ENCODE data around the gene DLG5.

The DLG5 gene

DNA sequence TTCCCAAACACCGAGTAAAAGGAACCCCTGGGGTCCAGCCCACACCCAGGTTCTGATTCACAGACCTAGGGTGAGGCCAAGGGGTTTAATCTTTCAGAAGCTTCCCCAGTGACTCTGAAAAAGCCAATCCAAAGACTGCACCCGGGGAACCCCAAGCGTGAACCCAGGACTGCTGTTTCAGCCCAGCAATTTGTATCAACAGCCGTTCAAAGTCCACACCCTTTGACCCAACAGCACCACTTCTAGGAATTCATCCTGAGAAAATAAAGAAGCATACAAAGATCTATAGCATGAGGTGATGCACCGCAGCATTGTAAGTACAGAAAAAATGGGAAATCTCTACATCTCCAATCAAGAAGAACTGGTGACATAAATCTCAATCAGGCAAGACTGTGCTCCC is 24.4 kb downstream of the DLG5 start:
- in situ Hi-C loops (cut with HindIII; ENCODE audit: low pct_ligation_motif_present, low pct_unique_long_range_greater_than_20kb, low sequenced_read_pairs), result no loop called here
- DNase-seq, result no peak

DNA sequence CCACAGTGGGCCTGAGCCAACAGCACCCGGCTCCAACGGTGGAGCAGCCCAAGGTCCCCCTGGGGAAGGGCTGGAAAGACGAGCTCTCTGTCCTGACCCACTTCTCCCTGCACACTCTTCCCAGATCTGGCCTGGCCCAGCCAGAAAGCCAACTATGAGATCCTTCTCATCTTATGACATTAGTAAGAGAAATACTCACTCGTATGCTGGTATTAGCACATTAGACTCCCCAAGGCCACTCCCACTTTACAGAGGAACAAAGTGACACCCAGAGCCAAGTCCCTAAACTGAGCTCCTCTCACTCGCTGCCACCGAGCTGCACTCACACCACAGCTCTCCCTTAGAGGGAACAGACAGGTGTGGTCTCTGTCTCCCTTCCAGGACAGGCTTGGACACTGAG is 24.8 kb downstream of the DLG5 start:
- in situ Hi-C loops (cut with HindIII; ENCODE audit: low pct_ligation_motif_present, low pct_unique_long_range_greater_than_20kb, low sequenced_read_pairs), result no loop called here
- no peak for DNase-seq

DNA sequence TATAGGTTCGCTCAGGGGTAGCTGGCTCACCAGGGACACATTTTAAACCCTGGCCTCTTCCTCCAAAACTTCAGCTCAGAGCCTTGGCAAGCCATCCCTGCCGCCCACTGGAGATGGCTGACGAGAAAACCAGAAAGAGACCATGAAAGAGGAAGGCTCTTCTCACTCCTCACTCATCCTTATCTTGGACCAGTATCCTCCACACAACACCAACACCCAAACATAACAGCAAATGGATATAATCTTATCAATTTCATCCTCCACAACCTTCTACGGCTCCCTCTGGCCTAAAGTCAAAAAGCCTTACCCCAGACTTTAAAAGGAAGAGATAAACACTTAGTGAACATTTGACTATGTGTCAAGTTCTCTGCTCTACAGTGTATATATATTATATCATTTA is 26.9 kb downstream of the DLG5 start:
- in situ Hi-C loops (cut with HindIII; ENCODE audit: low pct_ligation_motif_present, low pct_unique_long_range_greater_than_20kb, low sequenced_read_pairs), result no loop called here
- DNase-seq, result no peak

DNA sequence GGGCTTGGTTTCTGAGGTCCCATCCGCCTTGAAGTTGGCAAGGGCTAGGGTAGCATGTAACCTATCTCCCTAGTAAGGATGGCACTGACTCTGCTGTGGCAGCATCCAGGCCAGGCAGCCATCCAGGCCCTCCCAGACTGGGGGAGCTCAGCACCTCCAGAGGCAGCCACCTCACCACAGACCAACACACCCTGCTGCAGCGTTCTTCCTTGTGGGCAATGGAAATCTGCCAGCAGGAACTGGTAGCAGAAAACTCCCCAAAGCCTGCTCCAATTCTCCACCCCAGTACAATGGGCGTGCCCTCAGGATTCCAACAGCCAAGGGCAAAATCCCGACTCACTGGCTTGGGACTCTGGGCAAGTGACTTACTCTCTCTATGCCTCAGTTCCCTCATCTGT is 27.5 kb downstream of the DLG5 start:
- DNase-seq, result peak; percentile 79
- in situ Hi-C loops (cut with HindIII; ENCODE audit: low pct_ligation_motif_present, low pct_unique_long_range_greater_than_20kb, low sequenced_read_pairs), result no loop called here

DNA sequence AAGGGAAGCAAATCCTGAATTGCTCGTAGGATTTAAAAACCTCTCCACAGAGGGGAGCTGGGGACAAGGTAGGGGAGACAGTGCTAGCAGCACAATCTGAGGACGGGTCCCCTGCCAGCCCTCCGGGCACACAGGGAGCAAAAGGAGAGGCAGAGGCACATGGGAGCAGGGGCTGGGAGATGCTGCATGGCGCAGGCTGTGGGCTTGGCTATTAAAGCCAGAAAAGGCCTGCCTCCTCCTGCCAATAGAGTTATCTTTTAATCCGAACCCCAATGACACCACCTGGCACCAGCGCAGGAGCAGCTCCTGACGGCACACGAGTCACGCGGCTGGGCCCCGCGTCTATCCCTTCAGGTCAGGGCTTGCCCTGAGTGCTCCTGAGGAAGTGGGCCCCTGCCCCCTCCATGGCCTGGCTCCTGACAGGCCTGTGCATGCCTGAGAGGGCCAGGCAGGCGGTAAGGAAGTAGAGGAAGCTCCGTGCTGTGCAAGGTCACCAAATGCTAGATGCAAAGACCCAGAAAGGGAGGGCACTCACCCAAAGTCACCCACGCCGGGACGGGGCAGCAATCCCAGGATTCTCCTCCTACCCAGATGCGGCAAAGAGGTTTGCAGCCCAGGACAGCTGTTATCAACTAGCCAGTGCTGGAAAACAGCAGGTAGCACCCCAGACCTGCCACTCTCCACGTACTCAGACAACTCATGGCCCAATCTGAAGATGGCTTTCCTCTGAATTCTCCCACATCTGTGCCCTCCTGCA is 28.1 kb downstream of the DLG5 start:
- in situ Hi-C loops (cut with HindIII; ENCODE audit: low pct_ligation_motif_present, low pct_unique_long_range_greater_than_20kb, low sequenced_read_pairs), result no loop called here

DNA sequence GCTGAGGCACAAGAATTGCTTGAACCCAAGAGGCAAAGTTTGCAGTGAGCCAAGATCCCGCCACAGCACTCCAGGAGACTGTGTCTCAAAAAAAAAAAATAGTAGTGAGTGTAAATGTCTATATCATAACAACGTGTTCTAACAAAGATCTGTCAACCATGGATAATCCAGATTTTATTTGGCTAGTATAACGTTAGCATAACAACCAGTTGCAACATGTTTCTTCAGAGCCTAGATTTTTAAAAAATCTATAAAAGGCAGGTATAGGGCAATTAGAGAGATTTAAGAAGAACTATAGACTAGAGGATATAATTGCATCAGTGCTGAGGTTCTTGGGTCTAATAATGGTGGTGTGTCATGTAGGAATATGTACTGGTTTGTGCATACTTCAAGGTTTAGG is 30.5 kb downstream of the DLG5 start:
- in situ Hi-C loops (cut with HindIII; ENCODE audit: low pct_ligation_motif_present, low pct_unique_long_range_greater_than_20kb, low sequenced_read_pairs), result no loop called here
- no peak for DNase-seq

More for the DNA sequence above, 28.1 kb downstream of the DLG5 start:
- peak; percentile 62 for DNase-seq

DNA sequence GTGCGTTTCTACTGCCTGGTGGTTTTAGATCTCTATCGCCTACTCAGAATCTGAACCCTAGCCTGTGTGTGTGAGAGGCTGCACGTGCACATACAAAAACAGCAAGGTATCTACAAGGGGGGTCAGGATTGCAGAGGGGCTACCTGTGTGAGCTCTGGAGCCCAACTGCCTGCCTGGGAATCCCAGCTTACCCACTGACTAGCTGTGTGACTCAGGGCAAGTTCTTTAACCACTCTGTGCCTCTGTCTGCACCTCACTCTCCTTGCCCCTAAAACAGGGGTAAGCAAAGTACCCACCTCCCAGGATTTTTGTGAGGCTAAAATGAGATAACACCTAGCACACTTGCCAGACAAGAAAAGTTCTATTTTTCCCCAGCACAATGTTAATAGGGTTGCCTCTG is 32.5 kb downstream of the DLG5 start:
- in situ Hi-C loops (cut with HindIII; ENCODE audit: low pct_ligation_motif_present, low pct_unique_long_range_greater_than_20kb, low sequenced_read_pairs), result no loop called here
- no peak for DNase-seq

DNA sequence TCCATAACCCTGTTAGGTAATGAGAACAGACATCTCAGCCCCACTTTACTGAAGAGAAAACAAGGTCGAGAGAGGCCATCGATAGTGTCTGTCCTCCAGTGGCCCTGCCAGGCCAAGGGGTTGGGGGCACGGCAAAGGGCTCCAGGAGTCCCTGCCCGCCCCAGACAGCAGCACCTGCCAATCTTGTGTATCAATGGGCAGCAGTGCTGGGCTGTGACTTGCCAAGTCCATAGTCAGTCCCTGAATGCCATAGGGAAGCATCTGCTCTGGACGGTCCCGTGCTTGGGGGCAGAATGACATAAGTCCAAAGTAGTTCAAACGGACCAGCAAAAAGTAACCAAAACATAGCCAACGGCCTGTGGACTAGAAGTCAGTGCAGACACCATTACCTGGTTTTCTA is 33.2 kb downstream of the DLG5 start:
- DNase-seq, result no peak
- in situ Hi-C loops (cut with HindIII; ENCODE audit: low pct_ligation_motif_present, low pct_unique_long_range_greater_than_20kb, low sequenced_read_pairs), result no loop called here

DNA sequence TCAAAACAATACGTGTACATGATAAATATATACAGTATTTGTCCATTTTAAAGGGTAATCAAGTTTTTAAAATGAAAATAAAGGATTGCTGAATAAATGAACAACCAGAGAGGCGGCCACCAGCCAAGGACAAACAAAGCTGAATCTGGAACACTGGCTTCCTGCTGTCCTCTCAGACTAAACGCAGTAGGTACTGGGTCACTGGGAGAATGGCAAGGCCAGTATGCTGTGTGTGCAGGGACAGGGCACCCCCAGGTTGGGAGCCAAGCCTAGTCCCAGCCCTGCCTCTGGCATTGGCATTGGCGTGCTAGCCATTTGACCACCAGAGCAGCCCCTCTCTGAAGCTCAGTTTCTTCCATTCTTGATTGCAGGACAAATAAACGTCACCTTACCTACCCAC is 33.8 kb downstream of the DLG5 start:
- in situ Hi-C loops (cut with HindIII; ENCODE audit: low pct_ligation_motif_present, low pct_unique_long_range_greater_than_20kb, low sequenced_read_pairs), result no loop called here
- DNase-seq, result no peak

DNA sequence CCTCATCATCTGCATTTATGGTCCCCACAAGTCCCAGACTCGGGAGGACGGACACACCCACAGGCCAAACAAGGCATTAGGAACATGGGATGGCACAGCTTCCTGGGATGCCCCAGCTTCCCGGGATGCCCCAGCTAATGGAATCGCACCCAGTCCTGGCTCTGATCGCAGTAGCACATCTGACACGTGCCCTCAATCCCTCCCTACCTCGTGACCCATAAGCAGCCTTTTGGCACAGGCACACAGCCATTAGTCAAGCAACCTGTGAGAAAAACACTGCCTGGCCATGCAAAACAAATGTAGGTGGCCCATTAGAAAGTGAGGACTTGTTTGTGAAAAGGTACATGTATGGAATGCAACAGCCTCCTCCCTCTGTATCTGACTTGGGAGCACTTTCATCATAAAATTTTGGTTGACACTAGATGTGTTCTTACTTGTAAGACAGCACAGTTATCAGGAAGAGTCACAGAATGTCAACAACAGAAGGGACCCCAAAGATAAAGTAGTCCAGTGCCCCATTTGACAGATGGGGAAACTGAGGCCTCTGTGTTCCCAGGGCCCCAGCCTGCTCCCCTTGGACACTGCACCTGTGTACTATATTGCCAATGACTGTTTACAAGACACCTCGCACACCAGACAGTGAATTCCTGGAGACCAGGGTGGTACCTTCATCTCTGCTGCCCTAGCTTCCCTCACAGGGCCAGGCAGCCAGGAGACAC is 34.4 kb downstream of the DLG5 start:
- in situ Hi-C loops (cut with HindIII; ENCODE audit: low pct_ligation_motif_present, low pct_unique_long_range_greater_than_20kb, low sequenced_read_pairs), result no loop called here
- no peak for DNase-seq

DNA sequence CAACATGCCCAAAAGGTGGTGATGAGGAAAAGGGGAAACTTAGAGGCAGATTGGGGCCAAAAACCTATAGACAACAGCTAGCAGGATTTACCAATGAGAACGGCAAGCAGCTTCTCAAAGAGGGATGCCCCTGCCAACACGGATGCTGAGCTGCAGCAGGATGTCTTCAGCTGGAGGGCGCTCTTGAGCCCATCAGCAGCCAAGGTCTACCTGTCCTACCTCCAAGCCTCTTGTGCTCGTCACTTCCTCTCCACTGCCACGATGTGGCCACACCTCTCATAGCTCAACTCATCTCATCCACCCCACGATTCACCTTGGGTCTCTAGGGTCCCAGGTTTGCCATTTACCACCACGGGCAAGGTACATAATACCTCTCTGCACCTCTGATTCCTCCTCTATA is 36.5 kb downstream of the DLG5 start:
- no peak for DNase-seq

DNA sequence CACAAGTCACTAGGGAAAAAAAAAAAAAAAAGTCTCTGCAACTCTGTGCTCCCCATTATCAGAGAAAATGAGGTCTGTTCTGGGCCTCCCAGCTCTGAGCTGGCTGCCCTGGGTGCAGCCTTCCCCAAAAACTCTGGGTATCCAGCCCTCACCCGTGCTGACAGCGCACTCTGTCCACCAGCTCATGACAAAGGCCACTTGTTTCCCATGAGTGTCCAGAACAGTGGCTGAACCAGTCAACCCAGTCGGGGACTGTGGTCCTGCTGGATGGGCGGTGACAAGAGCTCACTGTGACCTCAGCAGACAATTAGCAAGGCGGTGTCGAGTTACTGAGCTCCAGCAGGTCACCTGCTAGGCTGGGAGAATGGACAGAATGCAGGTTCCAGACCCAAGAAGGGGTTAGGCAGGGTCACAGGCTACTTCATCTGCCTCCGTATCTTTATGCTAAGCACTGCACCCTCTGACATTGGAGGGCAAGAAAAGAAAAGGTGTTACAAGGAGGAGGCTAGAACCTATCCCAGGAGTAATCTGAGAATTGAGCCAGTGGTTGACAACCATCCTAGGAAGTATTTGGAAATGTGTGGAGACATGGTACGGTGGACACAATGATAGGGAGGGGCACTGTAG is 37.2 kb downstream of the DLG5 start:
- in situ Hi-C loops (cut with HindIII; ENCODE audit: low pct_ligation_motif_present, low pct_unique_long_range_greater_than_20kb, low sequenced_read_pairs), result no loop called here
- DNase-seq, result no peak

More for the DNA sequence above, 36.5 kb downstream of the DLG5 start:
- in situ Hi-C loops (cut with HindIII; ENCODE audit: low pct_ligation_motif_present, low pct_unique_long_range_greater_than_20kb, low sequenced_read_pairs), result no loop called here

DNA sequence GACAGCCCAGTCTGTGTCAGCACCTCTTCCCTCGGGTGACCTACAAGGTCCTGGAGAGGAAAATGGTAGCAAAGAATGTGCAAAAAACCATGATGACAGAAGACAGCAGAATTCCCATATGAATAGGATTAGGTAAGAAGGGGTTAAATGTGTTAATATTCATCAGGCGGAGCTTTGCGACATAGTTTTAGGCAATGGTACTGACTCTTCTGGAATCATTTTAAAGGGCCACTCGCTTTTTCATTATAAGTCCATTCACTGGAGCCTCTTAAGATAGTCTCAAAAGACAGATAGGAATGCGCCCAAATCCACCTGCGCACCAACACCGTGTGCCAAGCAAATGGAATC is 38.2 kb downstream of the DLG5 start:
- no peak for DNase-seq
- in situ Hi-C loops (cut with HindIII; ENCODE audit: low pct_ligation_motif_present, low pct_unique_long_range_greater_than_20kb, low sequenced_read_pairs), result no loop called here

DNA sequence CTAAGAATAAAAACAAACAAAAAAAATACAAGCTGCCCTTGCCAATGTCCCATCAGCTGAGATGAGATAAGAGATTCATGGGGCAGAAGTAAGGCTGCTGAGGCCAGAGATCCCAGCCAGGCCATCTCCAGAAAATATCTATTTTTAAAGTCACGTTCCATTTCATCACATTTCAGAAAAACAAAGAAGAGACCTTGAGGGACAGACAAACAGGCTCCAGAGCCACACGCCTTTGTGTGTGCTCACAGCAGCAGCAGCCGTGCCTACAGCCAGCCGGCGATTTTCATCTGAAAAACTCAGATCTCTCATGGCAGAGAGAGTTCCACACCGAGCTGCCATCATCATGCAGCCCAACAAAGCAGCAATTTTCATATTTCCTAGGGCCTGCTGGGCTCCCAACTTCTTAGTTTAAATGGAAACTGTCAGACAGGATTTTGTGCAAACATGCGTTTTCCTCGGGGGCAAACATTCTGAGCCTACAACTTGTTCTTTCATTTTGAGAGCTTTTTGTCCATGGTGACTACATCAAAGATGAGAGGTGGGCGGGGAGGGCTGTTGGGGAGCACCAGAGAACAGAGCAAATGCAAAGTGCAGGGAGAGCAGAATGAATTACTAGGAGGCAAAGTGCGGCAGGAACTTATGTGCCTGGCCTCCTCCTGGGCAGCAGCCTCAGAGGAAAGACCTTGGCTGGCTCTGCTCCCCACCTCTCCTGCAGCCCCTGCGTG is 38.8 kb downstream of the DLG5 start:
- DNase-seq, result no peak
- in situ Hi-C loops (cut with HindIII; ENCODE audit: low pct_ligation_motif_present, low pct_unique_long_range_greater_than_20kb, low sequenced_read_pairs), result no loop called here

DNA sequence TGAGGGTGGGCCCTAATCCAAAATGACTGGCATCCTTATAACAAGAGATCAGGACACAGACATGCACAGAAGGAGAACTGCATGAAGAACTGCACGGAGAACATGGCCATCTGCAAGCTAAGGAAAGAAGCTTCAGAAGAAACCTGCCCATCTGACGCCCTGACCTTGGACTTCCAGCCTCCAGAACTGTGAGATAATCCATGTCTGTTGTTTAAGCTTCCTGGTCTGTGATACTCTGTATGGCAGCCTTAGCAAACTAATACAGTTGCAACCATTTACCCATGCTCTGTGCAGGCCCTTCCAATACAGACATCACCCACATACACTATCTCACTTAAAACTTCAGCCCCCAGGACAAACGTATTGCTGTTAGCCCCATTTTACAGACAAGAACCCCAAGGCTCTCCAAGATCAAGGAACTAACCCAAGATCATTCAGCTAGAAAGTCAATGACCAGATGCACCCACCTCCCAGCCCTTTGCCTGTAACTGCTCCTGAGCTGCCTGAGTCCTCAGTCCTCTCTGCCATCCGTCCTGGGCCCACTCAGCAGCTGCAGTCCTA is 39.7 kb downstream of the DLG5 start:
- in situ Hi-C loops (cut with HindIII; ENCODE audit: low pct_ligation_motif_present, low pct_unique_long_range_greater_than_20kb, low sequenced_read_pairs), result no loop called here
- DNase-seq, result no peak

DNA sequence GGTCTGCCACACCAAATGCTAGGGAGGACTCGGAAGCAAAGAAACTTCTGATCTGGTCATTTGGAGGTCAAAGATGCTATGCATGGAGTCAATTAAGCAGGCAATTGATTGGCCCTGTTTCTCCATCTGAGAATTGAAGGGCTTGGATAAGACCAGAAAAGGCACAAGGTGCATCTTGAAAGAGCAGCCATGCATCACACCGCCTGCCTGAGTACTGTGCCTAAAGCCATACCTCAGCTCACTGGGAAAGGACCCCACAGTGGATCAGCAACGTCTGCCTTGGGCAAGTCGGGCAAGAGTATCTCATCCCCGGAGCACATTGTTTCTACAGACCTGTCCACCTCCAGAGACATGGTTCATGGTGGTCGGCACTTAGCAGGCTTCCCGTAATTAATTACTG is 42.4 kb downstream of the DLG5 start:
- in situ Hi-C loops (cut with HindIII; ENCODE audit: low pct_ligation_motif_present, low pct_unique_long_range_greater_than_20kb, low sequenced_read_pairs), result no loop called here
- DNase-seq, result no peak

DNA sequence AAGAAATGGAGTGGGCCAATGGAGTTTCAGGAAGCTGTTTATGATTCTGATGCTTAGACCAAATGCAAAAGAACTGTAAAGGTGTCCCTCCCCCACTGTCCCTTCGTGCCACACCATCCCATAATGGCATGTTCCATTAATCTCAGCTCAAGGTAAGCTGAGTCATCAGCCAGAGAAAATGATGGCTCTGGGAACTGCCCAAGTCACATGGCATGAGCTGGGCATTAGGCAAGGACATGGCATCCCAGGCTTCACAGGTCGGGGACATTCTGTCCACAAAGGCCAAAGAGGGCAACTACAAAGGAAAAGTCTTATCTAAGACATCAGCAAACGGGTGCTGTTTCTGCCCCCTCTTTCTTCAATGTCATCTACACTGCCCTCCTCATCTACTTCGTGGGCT is 44.9 kb downstream of the DLG5 start:
- DNase-seq, result no peak
- in situ Hi-C loops (cut with HindIII; ENCODE audit: low pct_ligation_motif_present, low pct_unique_long_range_greater_than_20kb, low sequenced_read_pairs), result no loop called here

DNA sequence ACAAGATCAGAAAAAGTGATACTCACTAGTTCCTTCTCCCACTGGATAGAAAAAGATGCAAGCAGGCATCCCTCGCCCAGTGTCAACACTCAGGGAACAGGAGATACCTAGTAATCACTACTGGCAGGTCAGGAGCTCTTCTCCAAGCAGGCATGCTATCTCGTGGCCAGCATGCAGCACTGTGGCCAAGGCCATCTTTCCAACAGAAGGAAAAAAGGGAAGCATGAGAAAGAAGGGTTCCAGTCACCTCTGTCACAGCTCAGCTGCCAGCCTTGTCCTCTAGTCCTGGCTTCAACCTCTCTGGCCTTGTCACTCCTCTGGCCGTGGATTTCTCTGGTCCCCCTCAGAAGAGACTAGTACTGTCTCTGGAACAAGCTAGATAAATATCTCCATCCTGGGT is 45.3 kb downstream of the DLG5 start:
- in situ Hi-C loops (cut with HindIII; ENCODE audit: low pct_ligation_motif_present, low pct_unique_long_range_greater_than_20kb, low sequenced_read_pairs), result no loop called here
- DNase-seq, result no peak

DNA sequence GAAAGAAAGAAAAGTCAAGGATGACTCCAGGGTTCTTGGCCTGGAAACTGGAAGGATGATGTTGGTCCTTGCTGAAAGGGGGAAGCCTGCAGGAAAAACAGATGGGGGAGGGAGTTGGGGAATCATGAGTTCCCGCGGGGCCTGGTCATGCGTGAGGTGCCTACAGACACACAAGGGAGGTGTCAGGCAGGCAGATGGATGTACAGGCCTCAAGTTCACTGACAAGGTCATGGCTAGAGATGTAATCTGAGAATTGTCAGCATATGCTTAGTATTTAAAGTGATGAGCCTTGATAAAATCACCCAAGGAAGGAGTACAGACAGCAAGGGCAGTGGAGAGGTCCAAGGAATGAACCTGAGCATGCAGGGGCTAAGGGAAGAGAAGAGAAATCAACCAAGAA is 46.8 kb downstream of the DLG5 start:
- no peak for DNase-seq
- in situ Hi-C loops (cut with HindIII; ENCODE audit: low pct_ligation_motif_present, low pct_unique_long_range_greater_than_20kb, low sequenced_read_pairs), result no loop called here

Data from ACHN (cell line).